ENCODE results near the gene GPA33. TPM values are rescaled to one million over a fixed set of nuclear protein-coding genes. Genes with fewer than 3 reads are reported as not detected.
"Not testable (repeated sequence)": the region's sequence is repeated elsewhere in the genome, so short reads cannot be mapped to it uniquely, and the experiment has no call there.

GPA33 gene
- total and polyA plus RNA-seq, 5 experiments from 2014 or later = 8.0 to 14.0 (median 10.0) TPM

GRCh38 chr1:167033646-167034045, 56.5 kb downstream of the GPA33 start:
- POLR2A ChIA-PET = no interaction called here
- Mint-ChIP-seq H3K36me3 (peaks cover 0 to 3% (median 0%) of the 10 kb centered on the region in 3 donors), H3K27me3 (peaks cover 0 to 7% (median 2%) of the 10 kb centered on the region in 5 donors), H3K27ac (no peak overlapping the region), H3K9me3 (peaks cover 0 to 4% (median 0%) of the 10 kb centered on the region in 9 donors), H3K4me3 (no peak overlapping the region), H3K4me1 (no peaks in the 10 kb centered on the region)
- ATAC-seq (no peak), DNase-seq (no peak)

DNA sequence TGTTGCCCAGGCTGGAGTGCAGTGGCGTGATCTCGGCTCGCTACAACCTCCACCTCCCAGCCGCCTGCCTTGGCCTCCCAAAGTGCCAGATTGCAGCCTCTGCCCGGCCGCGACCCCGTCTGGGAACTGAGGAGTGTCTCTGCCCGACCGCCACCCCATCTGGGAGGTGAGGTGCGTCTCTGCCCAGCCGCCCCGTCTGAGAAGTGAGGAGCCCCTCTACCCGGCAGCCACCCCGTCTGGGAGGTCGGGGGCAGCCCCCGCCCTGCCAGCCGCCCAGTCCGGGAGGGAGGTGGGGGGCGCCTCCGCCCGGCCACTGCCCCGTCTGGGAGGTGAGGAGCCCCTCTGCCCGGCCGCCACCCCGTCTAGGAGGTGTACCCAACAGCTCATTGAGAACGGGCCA, 60.6 kb downstream of the GPA33 start:
- H3K27me3 Mint-ChIP-seq = peaks cover 22 to 37% (median 31%) of the 10 kb centered on the region in 5 donors
- H3K9me3 Mint-ChIP-seq = peaks cover 0 to 15% (median 3%) of the 10 kb centered on the region in 9 donors
- not testable (repeated sequence) for DNase-seq, H3K27ac Mint-ChIP-seq, ATAC-seq, H3K4me3 Mint-ChIP-seq, H3K4me1 Mint-ChIP-seq
- peaks cover 0 to 23% (median 0%) of the 10 kb centered on the region in 3 donors for H3K36me3 Mint-ChIP-seq
- POLR2A ChIA-PET = interaction anchor here (0.6 kb wide), 1 partner anchor 15 kb away, joined by 5 read pairs; no protein-coding TSS in a partner anchor

DNA sequence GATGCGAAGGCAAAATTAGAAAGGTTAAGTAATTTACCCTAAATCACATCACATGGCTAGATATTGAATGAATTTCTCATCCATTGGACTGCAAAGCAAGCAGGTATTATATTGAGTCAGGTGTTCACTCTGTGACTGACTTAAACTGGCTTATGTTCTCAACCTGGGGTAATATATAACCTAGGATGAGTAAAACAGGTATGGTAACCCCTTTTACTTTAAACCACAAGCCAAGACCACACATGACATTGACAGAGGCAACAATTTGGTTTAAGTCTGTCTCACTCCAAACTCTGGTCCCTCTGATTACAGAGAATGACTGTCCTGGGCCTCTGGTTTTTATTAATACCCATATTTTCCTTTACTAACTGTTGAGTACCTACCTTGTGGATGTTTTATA, 67.8 kb downstream of the GPA33 start:
- Mint-ChIP-seq H3K4me3 (no peak overlapping the region), H3K9me3 (peaks cover 0 to 8% (median 0%) of the 10 kb centered on the region in 9 donors)

DNA sequence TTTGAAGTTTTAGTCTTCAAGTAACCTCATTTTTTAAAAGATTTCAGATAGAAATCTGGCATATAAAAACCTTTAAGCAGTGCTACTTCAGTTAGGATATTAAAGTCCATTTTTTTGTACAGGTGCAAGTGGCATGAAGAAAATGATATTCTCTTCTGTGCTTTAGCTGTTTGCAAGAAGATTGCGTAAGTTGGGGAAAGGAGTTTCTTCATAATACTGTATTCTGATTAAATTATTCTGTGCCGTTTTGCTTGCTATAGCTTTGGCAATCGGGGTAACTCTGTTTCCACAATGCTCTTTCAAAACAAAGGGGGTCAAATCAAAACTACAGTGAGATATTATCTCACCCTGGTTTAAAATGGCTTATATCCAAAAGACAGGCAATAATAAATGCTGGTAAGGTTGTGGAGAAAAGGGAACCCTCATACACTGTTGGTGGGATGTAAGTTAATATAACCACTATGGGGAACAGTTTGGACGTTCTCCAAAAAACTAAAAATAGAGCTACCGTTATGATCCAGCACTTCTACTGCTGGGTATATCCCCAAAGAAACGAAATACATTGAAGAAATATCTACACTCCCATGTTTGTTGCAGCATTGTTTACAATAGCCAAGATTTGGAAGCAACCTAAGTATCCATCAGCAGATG, 74.0 kb downstream of the GPA33 start:
- Mint-ChIP-seq H3K27me3 (peaks cover 11 to 34% (median 15%) of the 10 kb centered on the region in 5 donors), H3K4me3 (no peak overlapping the region), H3K9me3 (peaks cover 0 to 1% (median 0%) of the 10 kb centered on the region in 9 donors), H3K36me3 (no peaks in the 10 kb centered on the region), H3K4me1 (peaks cover 0 to 1% (median under 1%) of the 10 kb centered on the region in 4 donors), H3K27ac (no peak overlapping the region)
- ATAC-seq = no peak
- POLR2A ChIA-PET = no interaction called here
- DNase-seq = no peak

More for the DNA sequence above, 67.8 kb downstream of the GPA33 start:
- H3K36me3 Mint-ChIP-seq = peaks cover 0 to 10% (median 0%) of the 10 kb centered on the region in 3 donors
- H3K27ac Mint-ChIP-seq = no peak overlapping the region
- peaks cover 19 to 35% (median 27%) of the 10 kb centered on the region in 5 donors for H3K27me3 Mint-ChIP-seq
- POLR2A ChIA-PET = no interaction called here
- ATAC-seq = no peak
- H3K4me1 Mint-ChIP-seq = no peaks in the 10 kb centered on the region
- no peak for DNase-seq

- POLR2A ChIA-PET = no interaction called here
- DNase-seq = no peak
- Mint-ChIP-seq H3K36me3 (no peaks in the 10 kb centered on the region), H3K4me1 (peaks cover 2 to 9% (median 7%) of the 10 kb centered on the region in 4 donors), H3K4me3 (no peak overlapping the region), H3K27me3 (peaks cover 10 to 38% (median 21%) of the 10 kb centered on the region in 5 donors), H3K27ac (no peak overlapping the region), H3K9me3 (peaks cover 0 to 1% (median 0%) of the 10 kb centered on the region in 9 donors)
- ATAC-seq = no peak
Measured at GRCh38 chr1:167013108-167013929, 76.9 kb downstream of the GPA33 start.

- H3K9me3 Mint-ChIP-seq = peaks cover 0 to 1% (median 0%) of the 10 kb centered on the region in 9 donors
- no peak overlapping the region for H3K27ac Mint-ChIP-seq
- no peaks in the 10 kb centered on the region for H3K36me3 Mint-ChIP-seq
- peaks cover 2 to 9% (median 7%) of the 10 kb centered on the region in 4 donors for H3K4me1 Mint-ChIP-seq
- ATAC-seq (no peak), DNase-seq (no peak)
- H3K4me3 Mint-ChIP-seq = no peak overlapping the region
- POLR2A ChIA-PET = no interaction called here
- peaks cover 10 to 38% (median 21%) of the 10 kb centered on the region in 5 donors for H3K27me3 Mint-ChIP-seq
Measured at GRCh38 chr1:167012570-167012969, 77.6 kb downstream of the GPA33 start.

GRCh38 chr1:167011560-167012191, 78.5 kb downstream of the GPA33 start:
- Mint-ChIP-seq H3K4me3 (no peak overlapping the region), H3K36me3 (no peaks in the 10 kb centered on the region), H3K27ac (no peak overlapping the region), H3K4me1 (peaks cover 2 to 9% (median 7%) of the 10 kb centered on the region in 4 donors), H3K27me3 (peaks cover 13 to 38% (median 19%) of the 10 kb centered on the region in 5 donors), H3K9me3 (peaks cover 0 to under 1% (median 0%) of the 10 kb centered on the region in 9 donors)
- ATAC-seq (no peak), DNase-seq (no peak)
- POLR2A ChIA-PET = no interaction called here

DNA sequence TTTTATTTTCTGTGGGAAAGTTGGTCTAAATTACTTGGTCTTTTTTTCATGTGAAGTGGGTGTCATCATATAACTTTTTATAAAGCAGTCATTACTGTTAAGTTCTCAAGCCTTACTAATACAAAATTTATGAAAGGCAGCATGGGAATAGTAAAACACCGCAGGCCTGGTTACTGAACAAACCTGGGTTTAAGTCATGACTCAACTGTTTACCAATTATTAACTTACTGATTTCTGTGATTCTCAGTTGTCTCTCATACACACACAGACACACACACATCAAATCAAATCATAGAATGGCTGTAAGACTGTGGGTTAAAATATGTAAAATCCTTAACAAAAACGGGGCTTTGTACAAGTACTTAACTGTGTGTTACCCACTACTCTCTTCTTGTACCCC, 86.5 kb downstream of the GPA33 start:
- Mint-ChIP-seq H3K36me3 (peaks cover 0 to 9% (median 1%) of the 10 kb centered on the region in 3 donors), H3K9me3 (peaks cover 0 to 16% (median 5%) of the 10 kb centered on the region in 9 donors), H3K4me3 (no peak overlapping the region), H3K27ac (no peak overlapping the region), H3K4me1 (no peaks in the 10 kb centered on the region), H3K27me3 (peaks cover 0 to 23% (median 4%) of the 10 kb centered on the region in 5 donors)
- DNase-seq (no peak), ATAC-seq (no peak)
- POLR2A ChIA-PET = interaction anchor here (0.6 kb wide), 1 partner anchor 9 kb away, joined by 4 read pairs; no protein-coding TSS in a partner anchor

Other genes starting within 250 kb of the GPA33 start
- 10 to 100 TPM; 16.6 to 18.1 TPM for gene TADA1, start 214.1 kb downstream of the GPA33 start, total RNA-seq
- gene TADA1, start 214.1 kb downstream of the GPA33 start, polyA plus RNA-seq = 10 to 100 TPM; 12.8 to 15.1 (median 15.0) TPM
- gene ILDR2, start 114.8 kb downstream of the GPA33 start, total RNA-seq = under 1 TPM; 0.21 to 0.22 TPM
- under 1 TPM in 1 of 3 donors, not detected in 2; 0.08 TPM for gene ILDR2, start 114.8 kb downstream of the GPA33 start, polyA plus RNA-seq
- gene MAEL, start 101.1 kb downstream of the GPA33 start, total RNA-seq = not detected
- not detected for gene MAEL, start 101.1 kb downstream of the GPA33 start, polyA plus RNA-seq
- gene STYXL2, start 3.7 kb upstream of the GPA33 start, total RNA-seq = not detected
- not detected for gene STYXL2, start 3.7 kb upstream of the GPA33 start, polyA plus RNA-seq
- gene POU2F1, start 130.5 kb upstream of the GPA33 start, total RNA-seq = 10 to 100 TPM; 19.7 to 22.9 TPM
- gene POU2F1, start 130.5 kb upstream of the GPA33 start, polyA plus RNA-seq = 1 to 10 TPM; 5.0 to 9.8 (median 8.1) TPM